ENCODE measurements around the gene RNF2. TPM values are rescaled to one million over a fixed set of nuclear protein-coding genes. Genes with fewer than 3 reads are reported as not detected.

The RNF2 gene
- total and polyA plus RNA-seq, 10 of the 15 experiments (the other 5 are each of a cell fraction or from before 2014, with no cell fraction given), result 4.8 to 36.3 (median 15.1) TPM

GRCh38 chr1:185042737-185043136 lies 2.6 kb upstream of the RNF2 start:
- WGBS (ENCODE audit: insufficient coverage, insufficient replicate concordance, low lambda C conversion rate, missing lambda C conversion rate), result 59% methylated on average over 6 of the region's 6 CpGs
- Histone ChIP-seq H2AFZ (ENCODE audit: control insufficient read depth, low read depth, low read length) (no peak overlapping the region), H3K9me3 (replicated peaks; ENCODE audit: control insufficient read depth, insufficient read depth, low read length) (no peaks in the 10 kb centered on the region), H3K27ac (ENCODE audit: control insufficient read depth, insufficient read depth) (no peak overlapping the region), H4K20me1 (ENCODE audit: control insufficient read depth, insufficient read depth) (no peaks in the 10 kb centered on the region), H3K4me1 (ENCODE audit: control insufficient read depth, insufficient read depth, low read length) (no peaks in the 10 kb centered on the region), H3K27me3 (replicated peaks in 1 of 2; ENCODE audit: control insufficient read depth in 2 of 2, insufficient read depth in 2 of 2, low read length in 1 of 2) (no peaks in the 10 kb centered on the region), H3K4me3 (no peak overlapping the region), H3K9ac (ENCODE audit: control insufficient read depth, insufficient read depth, low read length) (no peak overlapping the region), H3K36me3 (ENCODE audit: control insufficient read depth in 2 of 2, insufficient read depth in 2 of 2, low read length in 1 of 2) (no peaks in the 10 kb centered on the region), H3K79me2 (ENCODE audit: control insufficient read depth, insufficient read depth, low read length) (peaks cover 11% of the 10 kb centered on the region), H3K4me2 (ENCODE audit: control insufficient read depth, insufficient read depth) (no peak overlapping the region)
- ATAC-seq (no peak), DNase-seq (ENCODE audit: low read depth, low spot score) (no peak), FAIRE-seq (no peak)
- ChIA-PET POLR2A (no interaction called here), CTCF (interaction anchor here (4.8 kb wide), 1 partner anchor 127 kb away, joined by 38 read pairs; no protein-coding TSS in a partner anchor), SMC1A (ENCODE audit: uncharacterized antibody, unreplicated experiment) (interaction anchor here (2.8 kb wide), 1 partner anchor 127 kb away, joined by 14 read pairs; no protein-coding TSS in a partner anchor), RAD21 (ENCODE audit: unreplicated experiment) (interaction anchor here (1.1 kb wide), 1 partner anchor 116 kb away, joined by 3 read pairs; no protein-coding TSS in a partner anchor)
- no TSS peak for BruUV-seq (replicated peaks)
- intact Hi-C loops (cut with micrococcal nuclease; ENCODE audit: unreplicated experiment) (no loop called here), in situ Hi-C loops (cut with MboI) (no loop called here)
- TF ChIP-seq STAT3 (IDR thresholded peaks at IDR 0.05; ENCODE audit: low read depth, low read length), result no peak
- TF ChIP-seq DPF2 (IDR thresholded peaks at IDR 0.05), result no peak
- no peak for TF ChIP-seq IRF5 (IDR thresholded peaks at IDR 0.05; ENCODE audit: borderline replicate concordance)
- no peak for TF ChIP-seq SMAD5 (IDR thresholded peaks at IDR 0.05; ENCODE audit: low read depth)
- TF ChIP-seq CHD4 (IDR thresholded peaks at IDR 0.05), result no peak
- no peak for TF ChIP-seq RAD21 (IDR thresholded peaks at IDR 0.05; ENCODE audit: insufficient read depth, low read depth, low read length)
- no peak for TF ChIP-seq CHD1 (IDR thresholded peaks at IDR 0.05; ENCODE audit: low read depth, low read length)
- TF ChIP-seq MYB (IDR thresholded peaks at IDR 0.05; ENCODE audit: borderline replicate concordance, low read depth, low read length), result no peak
- TF ChIP-seq ATF2 (IDR thresholded peaks at IDR 0.05; ENCODE audit: low read length), result no peak
- TF ChIP-seq TCF12 (IDR thresholded peaks at IDR 0.05; ENCODE audit: low read depth, low read length), result no peak
- TF ChIP-seq JUND (IDR thresholded peaks at IDR 0.05; ENCODE audit: low read depth, low read length), result no peak
- TF ChIP-seq ETV6 (conservative IDR thresholded peaks at IDR 0.05 in 1 of 2, IDR thresholded peaks at IDR 0.05 in 1 of 2; ENCODE audit: borderline replicate concordance in 1 of 2, low read depth in 1 of 2), result no peak
- TF ChIP-seq CHD2 (IDR thresholded peaks at IDR 0.05; ENCODE audit: borderline replicate concordance, low read depth, low read length), result no peak
- no peak for TF ChIP-seq POU2F2 (IDR thresholded peaks at IDR 0.05; ENCODE audit: borderline replicate concordance, low read depth, low read length)
- TF ChIP-seq ATF7 (IDR thresholded peaks at IDR 0.05; ENCODE audit: low read depth), result no peak
- no peak for TF ChIP-seq EED (IDR thresholded peaks at IDR 0.05; ENCODE audit: low read depth)
- TF ChIP-seq ZNF687 (IDR thresholded peaks at IDR 0.05), result no peak
- no peak for TF ChIP-seq NBN (IDR thresholded peaks at IDR 0.05)

Data from GM12878 (cell line).